K562 (cell line): ENCODE data around the gene SLC27A2. TPM values are rescaled to one million over a fixed set of nuclear protein-coding genes. Genes with fewer than 3 reads are reported as not detected.

Experiments used
- NR1H2 ChIP-seq: sonication (generic); formaldehyde crosslinking; IDR thresholded peaks from 2 replicates; pipeline ENCODE4 v1.4.0; 2020; ENCODE audit warnings: mild to moderate bottlenecking, missing genetic modification reagents
- RBM22 ChIP-seq: fragments of 200-400 bp; formaldehyde crosslinking; IDR thresholded peaks from 2 replicates; pipeline ENCODE4 v1.6.1; 2018; ENCODE audit warnings: low read length, low read depth; ENCODE audit not compliant: poor library complexity, severe bottlenecking
- SAP30 ChIP-seq: fragments of 200-600 bp; sonication (generic); IDR thresholded peaks from 2 replicates; pipeline ENCODE4 v1.6.1; 2012; ENCODE audit warnings: borderline replicate concordance, low read depth, mild to moderate bottlenecking, moderate library complexity, low read length, control low read depth, inconsistent platforms; ENCODE audit not compliant: insufficient read depth, poor library complexity, severe bottlenecking
- ZNF518B ChIP-seq: fragments of 250-450 bp; sonication (Bioruptor Pico); IDR thresholded peaks from 2 replicates; pipeline ENCODE4 v1.5.0; 2021; ENCODE audit warnings: mild to moderate bottlenecking, moderate library complexity
- polyA plus RNA-seq, 8 experiments: library from polyadenylated mRNA; depleted of rRNA in 4 of 8; stranded (reverse) in 5 of 8; unstranded in 3 of 8; fragments of >200 nt; fragmentation: Nextera tagmentation in 2 of 8; fragmentation: Illumina TruSeq in 1 of 8; extraction: Ambion mirVana in 2 of 8; extraction: Trizol in 1 of 8; gene quantifications; 2 replicates each; pipeline versions ENCODE4 v1.2.1 to v1.2.3, GENCODE V29; 2011 to 2014; ENCODE audit warnings: inconsistent platforms in 1 of 8, missing spikeins in 1 of 8
- total RNA-seq, 7 experiments: library from RNA; depleted of rRNA in 6 of 7; stranded (reverse); fragments of >200 nt in 6 of 7; fragmentation: Illumina TruSeq in 2 of 7; extraction: Trizol in 2 of 7; gene quantifications; 2 replicates each; pipeline versions ENCODE4 v1.2.1 to v1.2.3, GENCODE V29; 2011 to 2021; ENCODE audit warnings: low replicate concordance in 1 of 7
- TF ChIP-seq, protein P1 (sequence below): sonication (generic); formaldehyde crosslinking; IDR thresholded peaks from 2 replicates; pipeline ENCODE4 v1.8.1; 2023; ENCODE audit warnings: mild to moderate bottlenecking, missing genetic modification reagents

Gene SLC27A2
- total and polyA plus RNA-seq, 9 of the 15 experiments (the other 6 are each of a cell fraction or from before 2014, with no cell fraction given): 4.9 to 38.0 (median 22.7) TPM

GRCh38 chr15:50144341-50145120 lies 37.5 kb upstream of the SLC27A2 start (continued):
- TF ChIP-seq, protein P1, sequence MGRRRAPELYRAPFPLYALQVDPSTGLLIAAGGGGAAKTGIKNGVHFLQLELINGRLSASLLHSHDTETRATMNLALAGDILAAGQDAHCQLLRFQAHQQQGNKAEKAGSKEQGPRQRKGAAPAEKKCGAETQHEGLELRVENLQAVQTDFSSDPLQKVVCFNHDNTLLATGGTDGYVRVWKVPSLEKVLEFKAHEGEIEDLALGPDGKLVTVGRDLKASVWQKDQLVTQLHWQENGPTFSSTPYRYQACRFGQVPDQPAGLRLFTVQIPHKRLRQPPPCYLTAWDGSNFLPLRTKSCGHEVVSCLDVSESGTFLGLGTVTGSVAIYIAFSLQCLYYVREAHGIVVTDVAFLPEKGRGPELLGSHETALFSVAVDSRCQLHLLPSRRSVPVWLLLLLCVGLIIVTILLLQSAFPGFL (CRISPR knock-in tag): no peak
- TF ChIP-seq SAP30 (no peak), ZNF518B (no peak), RBM22 (no peak), NR1H2 (CRISPR knock-in tag) (no peak)
- TF ChIP-seq, all 486 proteins: peak for 0
